GM12875 (cell line): ENCODE measurements around the gene ZNF407.
A peak's percentile ranks its signal among the peaks of the same experiment; 100 is the strongest.

Source experiments
- H3K4me3 ChIP-seq: one replicate; pipeline ENCODE4 v1.5.1; 2011; ENCODE audit warnings: low read depth, low read length, control low read depth
- CTCF ChIP-seq: IDR thresholded peaks from 2 replicates; pipeline ENCODE4 v1.5.1; 2011; ENCODE audit warnings: low read depth, mild to moderate bottlenecking, control low read depth, inconsistent platforms, low read length, moderate library complexity, borderline replicate concordance; ENCODE audit not compliant: insufficient read depth

ZNF407 gene

GRCh38 chr18:74876630-74877243 is 279.1 kb downstream of the ZNF407 start:
- no peak overlapping the region for H3K4me3 ChIP-seq
- TF ChIP-seq CTCF: no peak

GRCh38 chr18:74878267-74878666 is 280.6 kb downstream of the ZNF407 start:
- H3K4me3 ChIP-seq: no peak overlapping the region
- TF ChIP-seq CTCF: no peak

GRCh38 chr18:74880706-74881278 is 283.1 kb downstream of the ZNF407 start:
- TF ChIP-seq CTCF: no peak
- H3K4me3 ChIP-seq: no peak overlapping the region

DNA sequence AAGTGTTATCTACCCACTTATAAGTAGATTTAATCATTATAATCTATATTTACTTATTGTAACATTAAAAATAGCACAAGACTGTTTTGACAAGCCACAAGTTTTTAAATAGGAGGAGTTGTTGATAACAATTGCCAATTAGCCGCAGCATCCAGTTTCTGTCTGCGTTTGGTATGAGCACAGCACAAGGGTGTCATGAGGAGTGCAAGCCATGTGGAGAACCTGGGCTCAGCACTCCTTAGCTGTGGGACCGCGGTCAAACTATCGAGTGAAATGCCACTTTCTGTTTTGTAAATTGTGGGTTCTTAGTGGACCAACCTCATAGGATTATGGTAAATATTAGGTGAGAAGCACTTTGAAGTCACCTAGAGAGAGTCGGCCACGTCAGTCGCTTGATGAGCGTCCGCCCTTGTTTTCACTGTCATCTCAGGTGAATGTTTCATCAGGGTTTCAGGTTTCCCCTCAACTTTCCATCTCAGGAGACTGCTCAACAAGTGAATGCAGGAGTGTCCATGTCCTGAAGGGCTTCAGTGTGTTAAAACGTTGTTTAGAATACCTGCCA is 294.5 kb downstream of the ZNF407 start:
- TF ChIP-seq CTCF: no peak

GRCh38 chr18:74895686-74896085 is 298.0 kb downstream of the ZNF407 start:
- no peak for TF ChIP-seq CTCF
- no peak overlapping the region for H3K4me3 ChIP-seq

More for the DNA sequence above, 294.5 kb downstream of the ZNF407 start:
- H3K4me3 ChIP-seq: no peak overlapping the region

- no peak overlapping the region for H3K4me3 ChIP-seq
- peak; percentile 67 for TF ChIP-seq CTCF
Observed at GRCh38 chr18:74896390-74896991, 298.8 kb downstream of the ZNF407 start.
